ENCODE measurements around the gene HYI.
"Not testable (repeated sequence)": the region's sequence is repeated elsewhere in the genome, so short reads cannot be mapped to it uniquely, and the experiment has no call there.

HYI gene, protein sequence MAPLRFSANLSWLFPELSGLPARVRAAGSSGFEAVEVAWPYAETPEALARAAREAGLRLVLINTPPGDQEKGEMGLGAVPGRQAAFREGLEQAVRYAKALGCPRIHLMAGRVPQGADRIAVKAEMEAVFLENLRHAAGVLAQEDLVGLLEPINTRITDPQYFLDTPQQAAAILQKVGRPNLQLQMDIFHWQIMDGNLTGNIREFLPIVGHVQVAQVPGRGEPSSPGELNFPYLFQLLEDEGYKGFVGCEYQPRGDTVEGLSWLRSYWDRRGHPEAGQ

GRCh38 chr1:43453442-43454269 lies at the start of gene HYI:
HYI (minus strand) TSS chr1:43453931; CDS start chr1:43453793, 138 bp downstream.
- in situ Hi-C loops (cut with MboI; ENCODE audit: low sequenced_read_pairs), result no loop called here

GRCh38 chr1:43501806-43502205 lies 48.1 kb upstream of the HYI start:
- in situ Hi-C loops (cut with MboI; ENCODE audit: low sequenced_read_pairs), result not testable (repeated sequence)

DNA sequence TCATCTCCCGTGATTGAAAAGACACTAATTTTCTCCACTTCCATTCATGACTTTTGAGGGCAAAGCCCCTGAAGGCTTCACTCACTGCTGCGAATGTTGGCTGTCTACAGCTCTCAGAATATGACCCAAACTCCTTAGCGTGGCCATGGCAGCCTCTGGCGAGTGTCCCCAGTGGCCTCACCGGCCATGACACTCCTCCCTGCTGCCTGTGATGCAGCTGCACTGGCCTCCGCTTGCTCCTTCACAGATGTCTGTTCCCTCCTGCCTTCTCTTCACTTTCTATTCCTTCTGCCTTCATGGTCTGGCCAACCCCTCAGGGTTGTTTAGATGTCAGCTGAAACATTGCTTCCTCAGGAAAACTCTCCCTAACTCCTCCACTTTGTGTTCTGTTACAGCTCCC lies 46.2 kb upstream of the HYI start:
- in situ Hi-C loops (cut with MboI; ENCODE audit: low sequenced_read_pairs), result no loop called here

DNA sequence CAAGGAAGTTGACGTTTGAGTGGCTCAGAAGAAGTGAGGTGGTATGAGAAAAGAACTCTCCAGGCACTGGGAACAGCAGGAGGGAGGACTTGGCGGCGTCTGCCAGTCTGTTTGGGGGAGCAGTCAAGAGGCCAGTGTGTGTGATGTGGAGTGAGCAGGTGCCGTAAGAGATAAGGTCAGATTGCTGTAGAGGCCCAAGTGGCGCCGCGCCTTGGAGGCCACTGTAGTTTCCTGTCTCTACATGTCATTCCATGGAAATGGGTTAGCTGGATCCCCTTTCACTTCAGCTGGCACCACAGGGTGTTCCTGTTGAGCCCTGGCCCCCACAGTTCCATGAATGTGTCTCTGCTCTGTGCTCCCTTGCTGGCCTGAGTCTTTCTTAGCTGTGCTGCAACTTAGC lies 41.5 kb upstream of the HYI start:
- in situ Hi-C loops (cut with MboI; ENCODE audit: low sequenced_read_pairs), result no loop called here

GRCh38 chr1:43493661-43494450 lies 40.1 kb upstream of the HYI start:
- in situ Hi-C loops (cut with MboI; ENCODE audit: low sequenced_read_pairs), result no loop called here

- in situ Hi-C loops (cut with MboI; ENCODE audit: low sequenced_read_pairs), result no loop called here
These were observed 39.1 kb upstream of the HYI start for GRCh38 chr1:43492826-43493225.

DNA sequence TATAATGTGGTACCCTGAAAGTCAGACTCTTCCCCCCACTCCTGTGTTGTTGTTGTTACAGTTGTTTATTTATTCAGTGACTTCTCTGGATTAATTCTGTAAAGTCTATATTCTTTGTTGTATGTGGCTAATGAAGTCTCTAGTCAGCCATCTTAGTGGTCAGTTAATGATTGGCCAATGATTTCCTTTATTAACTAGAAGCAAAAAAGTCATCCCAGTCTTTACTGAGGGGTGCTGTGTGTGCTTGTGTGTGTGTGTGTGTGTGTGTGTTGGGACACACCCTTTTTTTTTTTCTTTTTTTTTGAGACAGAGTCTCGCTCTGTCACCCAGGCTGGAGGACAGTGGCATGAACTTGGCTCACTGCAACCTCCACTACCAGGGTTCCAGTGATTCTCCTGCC lies 37.3 kb upstream of the HYI start:
- in situ Hi-C loops (cut with MboI; ENCODE audit: low sequenced_read_pairs), result no loop called here

DNA sequence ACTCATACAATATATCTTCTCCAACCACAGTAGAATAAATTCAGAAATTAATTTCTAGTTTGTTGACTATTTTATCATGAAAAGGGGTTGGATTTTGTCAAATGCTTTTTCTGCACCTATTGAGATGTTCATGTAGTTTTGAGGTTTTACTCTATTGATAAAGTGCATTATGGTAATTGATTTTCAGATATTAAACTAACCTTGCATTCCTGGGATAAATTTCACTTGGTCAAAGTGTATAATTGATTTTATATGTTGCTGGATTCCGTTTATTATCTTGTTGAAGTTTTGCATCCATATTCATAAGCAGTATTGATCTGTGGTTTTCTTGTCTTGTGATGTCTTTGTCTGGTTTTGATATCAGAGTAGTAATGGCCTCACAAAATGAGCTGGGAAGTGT lies 34.4 kb upstream of the HYI start:
- in situ Hi-C loops (cut with MboI; ENCODE audit: low sequenced_read_pairs), result no loop called here

GRCh38 chr1:43484367-43484766 lies 30.6 kb upstream of the HYI start:
- in situ Hi-C loops (cut with MboI; ENCODE audit: low sequenced_read_pairs), result no loop called here

DNA sequence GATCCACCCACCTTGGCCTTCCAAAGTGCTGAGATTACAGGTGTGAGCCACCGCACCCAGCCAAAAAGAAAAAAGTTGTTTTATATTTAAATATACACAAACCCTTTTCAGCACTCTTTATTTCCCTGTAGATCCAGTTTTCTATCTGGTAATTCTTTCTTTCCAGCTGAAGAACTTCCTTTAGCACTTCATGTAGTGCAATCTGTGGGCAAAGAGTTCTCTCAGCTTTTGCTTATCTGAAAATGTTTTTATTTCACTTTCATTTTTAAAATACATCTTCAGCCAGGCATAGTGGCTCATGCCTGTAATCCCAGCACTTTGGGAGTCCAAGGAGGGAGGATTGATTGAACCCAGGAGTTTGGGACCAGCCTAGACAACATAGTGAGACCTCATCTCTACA lies 28.5 kb upstream of the HYI start:
- in situ Hi-C loops (cut with MboI; ENCODE audit: low sequenced_read_pairs), result no loop called here

DNA sequence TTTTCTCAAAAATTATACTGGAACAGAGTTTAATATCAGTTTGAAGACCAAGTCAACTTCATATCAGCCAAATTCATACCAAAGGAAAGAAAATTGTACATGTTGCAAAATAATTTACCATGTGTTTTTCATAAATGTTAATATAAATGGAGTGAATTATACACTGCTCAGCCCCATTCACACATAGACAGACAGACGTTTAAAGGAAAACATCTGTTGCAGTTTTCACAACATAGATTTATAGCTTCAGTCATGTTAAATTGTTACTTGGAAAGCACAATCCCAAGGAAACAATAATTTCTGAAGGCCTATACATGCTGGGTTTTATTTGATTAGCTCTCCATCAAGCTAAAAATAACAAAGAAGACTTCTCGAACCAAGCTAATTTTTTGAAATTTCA lies 27.8 kb upstream of the HYI start:
- in situ Hi-C loops (cut with MboI; ENCODE audit: low sequenced_read_pairs), result no loop called here

GRCh38 chr1:43479414-43479813 lies 25.7 kb upstream of the HYI start:
- in situ Hi-C loops (cut with MboI; ENCODE audit: low sequenced_read_pairs), result no loop called here

DNA sequence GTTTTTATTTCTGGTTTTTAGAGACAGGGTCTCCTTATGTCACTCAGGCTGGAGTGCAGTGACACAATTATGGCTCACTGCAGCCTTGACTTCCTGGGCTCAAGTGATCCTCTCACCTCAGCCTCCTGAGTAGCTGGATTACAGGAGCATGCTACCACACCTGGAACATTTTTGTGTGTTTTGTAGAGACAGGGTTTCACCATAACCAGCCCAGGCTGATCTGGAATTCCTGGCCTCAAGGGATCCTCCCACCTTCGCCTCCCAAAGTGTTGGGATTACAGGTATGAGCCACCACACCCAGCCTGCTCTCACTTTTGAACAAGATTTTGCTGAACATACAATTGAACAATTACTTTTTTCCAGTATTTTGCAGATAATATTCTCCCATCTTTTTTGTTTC lies 24.0 kb upstream of the HYI start:
- in situ Hi-C loops (cut with MboI; ENCODE audit: low sequenced_read_pairs), result no loop called here

GRCh38 chr1:43475611-43476401 lies 22.1 kb upstream of the HYI start:
- in situ Hi-C loops (cut with MboI; ENCODE audit: low sequenced_read_pairs), result not testable (repeated sequence)

DNA sequence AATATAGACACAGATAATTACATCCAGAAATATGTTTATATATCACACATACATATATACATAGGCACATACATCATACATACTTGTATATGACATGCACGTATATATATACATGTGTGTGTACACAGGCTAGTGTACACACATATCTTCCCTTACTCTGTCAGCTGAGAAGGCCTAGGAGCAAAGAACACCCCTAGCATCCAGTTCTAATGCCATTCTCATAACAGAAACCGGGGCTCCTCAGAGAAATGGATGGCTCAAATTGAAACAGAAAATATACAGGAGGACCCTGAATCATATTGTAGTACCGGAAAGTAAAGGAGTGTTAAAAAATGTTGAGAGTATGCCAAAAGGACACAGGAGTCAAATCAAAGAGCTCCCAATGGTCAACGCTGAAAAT lies 19.7 kb upstream of the HYI start:
- in situ Hi-C loops (cut with MboI; ENCODE audit: low sequenced_read_pairs), result no loop called here

- in situ Hi-C loops (cut with MboI; ENCODE audit: low sequenced_read_pairs), result not testable (repeated sequence)
These were observed 18.9 kb upstream of the HYI start for GRCh38 chr1:43472463-43473151.

DNA sequence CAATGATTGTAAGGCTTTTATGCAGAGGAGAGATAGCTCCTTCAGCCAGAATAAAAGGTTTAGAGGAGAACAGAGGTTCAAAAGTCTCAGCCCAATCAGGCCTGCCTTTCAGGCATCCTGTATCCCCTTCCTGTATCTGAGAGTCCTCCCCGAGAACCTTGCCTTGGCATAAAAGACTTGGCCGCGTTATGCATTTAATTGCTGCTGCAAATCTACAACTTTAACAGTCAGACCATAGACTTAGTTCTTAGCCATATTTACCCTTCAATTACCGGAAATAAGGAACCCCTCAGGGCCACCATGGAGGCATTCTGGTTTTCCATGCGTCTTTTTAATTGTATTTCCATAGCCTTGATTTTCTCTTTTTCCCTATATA lies 18.3 kb upstream of the HYI start:
- in situ Hi-C loops (cut with MboI; ENCODE audit: low sequenced_read_pairs), result no loop called here

GRCh38 chr1:43469932-43470331 lies 16.2 kb upstream of the HYI start:
- in situ Hi-C loops (cut with MboI; ENCODE audit: low sequenced_read_pairs), result no loop called here

GRCh38 chr1:43468414-43468813 lies 14.7 kb upstream of the HYI start:
- in situ Hi-C loops (cut with MboI; ENCODE audit: low sequenced_read_pairs), result no loop called here

DNA sequence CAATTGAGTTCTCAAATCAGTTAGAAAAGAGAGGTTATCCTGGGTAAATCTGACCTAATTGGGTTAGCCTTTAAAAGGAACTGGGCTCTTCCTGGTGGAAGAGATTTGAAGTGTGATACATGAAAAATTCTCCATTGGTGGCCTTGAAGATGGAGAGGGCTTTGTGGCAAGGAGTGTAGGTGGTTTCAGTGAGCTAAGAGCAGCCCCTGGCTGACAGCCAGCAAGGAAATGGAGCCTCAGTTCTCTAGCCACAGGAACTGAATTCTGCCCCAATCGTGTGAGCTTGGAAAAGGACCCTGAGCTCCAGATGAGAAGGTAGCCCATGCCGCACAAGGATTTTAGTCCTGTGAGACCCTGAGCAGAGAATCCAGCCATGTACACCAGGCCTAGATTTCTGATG lies 12.7 kb upstream of the HYI start:
- in situ Hi-C loops (cut with MboI; ENCODE audit: low sequenced_read_pairs), result no loop called here
